A549 (cell line): Measurements from ENCODE around the gene PNKP. TPM values are rescaled to one million over a fixed set of nuclear protein-coding genes. Genes with fewer than 3 reads are reported as not detected.

Source experiments
- ATAC-seq, 2 experiments: fragments of 200-7000 bp in 1 of 2; fragments of >200 bp in 1 of 2; cut with Nextera tagmentation in 1 of 2; cut with Tn5 transposase in 1 of 2; 3 replicates each; pipeline versions ENCODE4 v1.8.0 to v1.9.1; 2018 to 2020; ENCODE audit warnings: mild to moderate bottlenecking in 1 of 2, moderate library complexity in 1 of 2
- CTCF ChIA-PET: fragments of 300-600 bp; sonication (Branson Sonifier 250); formaldehyde crosslinking; extraction: SDS; loops from one replicate; lab custom pipeline; 2021; ENCODE audit warnings: antibody characterized with exemption, inconsistent platforms; lab: Yijun Ruan, JAX
- POLR2A ChIA-PET: fragments of 350-600 bp; formaldehyde crosslinking; extraction: SDS; loops from one replicate; lab custom pipeline; 2021; ENCODE audit warnings: antibody characterized with exemption, inconsistent platforms; lab: Yijun Ruan, JAX
- DNase-seq, 2 experiments: peaks; one replicate each; pipeline versions ENCODE4 v3.0.0 to v3.0.0-alpha.2; 2011 to 2016; ENCODE audit warnings: low read depth in 1 of 2, low spot score in 1 of 2
- FAIRE-seq: peaks from 2 replicates; lab custom pipeline; 2011; peaks lifted over from hg19 to GRCh38; lab: Jason Lieb, UNC
- H3K27ac ChIP-seq, 2 experiments: fragments of >200 bp; sonication (Bioruptor Twin); formaldehyde crosslinking; 3 replicates each; pipeline ENCODE4 v1.5.1; 2016 to 2017
- H3K4me1 ChIP-seq: fragments of >200 bp; sonication (Bioruptor Twin); formaldehyde crosslinking; 3 replicates; pipeline ENCODE4 v1.6.1; 2016
- H3K4me2 ChIP-seq: fragments of >200 bp; sonication (Bioruptor Twin); formaldehyde crosslinking; 3 replicates; pipeline ENCODE4 v1.6.1; 2016
- H3K4me3 ChIP-seq: fragments of >200 bp; sonication (Bioruptor Twin); formaldehyde crosslinking; 3 replicates; pipeline ENCODE4 v1.5.1; 2016
- H3K9me3 ChIP-seq: fragments of >200 bp; sonication (Bioruptor Twin); formaldehyde crosslinking; 3 replicates; pipeline ENCODE4 v1.6.1; 2016
- BCL3 ChIP-seq: fragments of >200 bp; sonication (Bioruptor Twin); formaldehyde crosslinking; IDR thresholded peaks from 3 replicates; pipeline ENCODE4 v1.6.1; 2016
- BHLHE40 ChIP-seq: IDR thresholded peaks from 2 replicates; pipeline ENCODE4 v1.6.1; 2012; ENCODE audit warnings: low read depth, low read length, inconsistent platforms
- CBX2 ChIP-seq: fragments of 200-600 bp; sonication (generic); IDR thresholded peaks from 2 replicates; pipeline ENCODE4 v1.6.1; 2016; ENCODE audit warnings: low read depth, mild to moderate bottlenecking, borderline replicate concordance
- CBX8 ChIP-seq: fragments of 200-600 bp; sonication (generic); IDR thresholded peaks from 2 replicates; pipeline ENCODE4 v1.6.1; 2016
- CEBPB ChIP-seq, 2 experiments: fragments of >200 bp in 1 of 2; sonication (Bioruptor Twin) in 1 of 2; formaldehyde crosslinking in 1 of 2; IDR thresholded peaks; 2 replicates each; pipeline ENCODE4 v1.6.1; 2012 to 2016
- CHD4 ChIP-seq: fragments of 200-600 bp; sonication (generic); IDR thresholded peaks from 2 replicates; pipeline ENCODE4 v1.6.1; 2016; ENCODE audit warnings: antibody characterized with exemption, mild to moderate bottlenecking, borderline replicate concordance
- E2F6 ChIP-seq: IDR thresholded peaks from 2 replicates; pipeline ENCODE4 v1.6.1; 2012; ENCODE audit warnings: low read depth, borderline replicate concordance
- ELK1 ChIP-seq: fragments of 150-350 bp; IDR thresholded peaks from 2 replicates; pipeline ENCODE4 v1.6.1; 2014; ENCODE audit warnings: low read depth, mild to moderate bottlenecking, low read length
- EP300 ChIP-seq, 2 experiments: fragments of >200 bp; sonication (Bioruptor Twin); formaldehyde crosslinking; IDR thresholded peaks; 2 replicates in 1 of 2; 3 replicates in 1 of 2; pipeline ENCODE4 v1.6.1; 2016 to 2017
- ESRRA ChIP-seq: fragments of 150-350 bp; IDR thresholded peaks from 2 replicates; pipeline ENCODE4 v1.6.1; 2014; ENCODE audit warnings: mild to moderate bottlenecking, low read length, borderline replicate concordance
- FOSL2 ChIP-seq, 2 experiments: fragments of 450-650 bp in 1 of 2; fragments of >200 bp in 1 of 2; sonication (Bioruptor Twin) in 1 of 2; formaldehyde crosslinking; IDR thresholded peaks; 2 replicates each; pipeline versions ENCODE4 v1.5.0 to v1.6.1; 2016 to 2020; ENCODE audit warnings: mild to moderate bottlenecking in 1 of 2, moderate library complexity in 1 of 2
- FOXS1 ChIP-seq: fragments of 250-450 bp; sonication (Bioruptor Pico); IDR thresholded peaks from 2 replicates; pipeline ENCODE4 v1.5.0; 2020; ENCODE audit warnings: mild to moderate bottlenecking, moderate library complexity
- HOXB13 ChIP-seq: fragments of 250-450 bp; sonication (Bioruptor Pico); IDR thresholded peaks from 2 replicates; pipeline ENCODE4 v1.5.0; 2020; ENCODE audit warnings: low read depth, mild to moderate bottlenecking, moderate library complexity
- JUNB ChIP-seq: fragments of >200 bp; sonication (Bioruptor Twin); formaldehyde crosslinking; IDR thresholded peaks from 2 replicates; pipeline ENCODE4 v1.6.1; 2016
- MAX ChIP-seq: IDR thresholded peaks from 2 replicates; pipeline ENCODE4 v1.6.1; 2012
- MYC ChIP-seq: IDR thresholded peaks from 2 replicates; pipeline ENCODE4 v1.6.1; 2012; ENCODE audit warnings: mild to moderate bottlenecking, inconsistent platforms, low read length, improper control_type of control experiment, borderline replicate concordance
- POLR2AphosphoS2 ChIP-seq: conservative IDR thresholded peaks from 2 replicates; pipeline ENCODE4 v1.6.1; 2012; ENCODE audit warnings: low read length, improper control_type of control experiment, inconsistent platforms
- REST ChIP-seq: fragments of 200-600 bp; sonication (generic); IDR thresholded peaks from 2 replicates; pipeline ENCODE4 v1.6.1; 2016; ENCODE audit warnings: antibody characterized with exemption, mild to moderate bottlenecking, moderate library complexity
- RNF2 ChIP-seq: fragments of 200-600 bp; sonication (generic); IDR thresholded peaks from 2 replicates; pipeline ENCODE4 v1.6.1; 2016; ENCODE audit warnings: low read depth, mild to moderate bottlenecking, antibody characterized with exemption, moderate library complexity, borderline replicate concordance
- SMC3 ChIP-seq: fragments of >200 bp; sonication (Bioruptor Twin); formaldehyde crosslinking; IDR thresholded peaks from 3 replicates; pipeline ENCODE4 v1.6.1; 2018; ENCODE audit warnings: inconsistent platforms
- ZC3H11A ChIP-seq: fragments of 450-650 bp; IDR thresholded peaks from 2 replicates; pipeline ENCODE4 v1.6.1; 2014; ENCODE audit warnings: antibody characterized with exemption, mild to moderate bottlenecking
- WGBS: methylation state at CpG from one replicate; pipeline ENCODE4 v1.1.6; 2017; ENCODE audit errors: missing lambda C conversion rate; 5-methylcytosine and 5-hydroxymethylcytosine counted together
- polyA plus RNA-seq, 4 experiments: library from polyadenylated mRNA; depleted of rRNA in 3 of 4; stranded (reverse); fragments of >200 nt; fragmentation: RNase III in 1 of 4; extraction: RNeasy Plus Mini Kit Qiagen cat#74134 plus additional on column Dnase treatment in 1 of 4; gene quantifications; 2 replicates in 3 of 4; 3 replicates in 1 of 4; pipeline ENCODE4 v1.2.3, GENCODE V29; 2011 to 2017

PNKP gene
- polyA plus RNA-seq, 2 of the 4 experiments (the other 2 are of a cell fraction): 23.3 to 71.2 TPM

- TF ChIP-seq REST (no peak), ZC3H11A (no peak), RNF2 (no peak), FOXS1 (no peak), MAX (0 out of 2 replicates have a peak, but pooled peaks have one; percentile 35), ESRRA (no peak)
Observed at GRCh38 chr19:49862391-49863253, 4.8 kb downstream of the PNKP start (continued).

- 90% methylated on average over 44 of the region's 60 CpGs for WGBS
- H3K27ac ChIP-seq: no peak overlapping the region
- H3K4me2 ChIP-seq: no peak overlapping the region
- POLR2A ChIA-PET: interaction anchor here (0.6 to 1.5 kb wide), 3 partner anchors 11 to 187 kb away, joined by 3 to 5 read pairs (median 4); partner anchors contain the start of gene PTOV1
- H3K9me3 ChIP-seq: no peaks in the 10 kb centered on the region
- ATAC-seq (no peak), DNase-seq (no peak), FAIRE-seq (no peak)
- H3K4me1 ChIP-seq: peaks cover 47% of the 10 kb centered on the region
- no peak overlapping the region for H3K4me3 ChIP-seq
- CTCF ChIA-PET: interaction anchor here (0.9 kb wide), 1 partner anchor 36 kb away, joined by 3 read pairs; no protein-coding TSS in a partner anchor
- TF ChIP-seq FOXS1 (no peak), POLR2AphosphoS2 (peak; percentile 7; the same call in 1 of the 2 replicates)
Observed at GRCh38 chr19:49861541-49862378, 5.6 kb downstream of the PNKP start.

- POLR2A ChIA-PET: interaction anchor here (1.5 kb wide), 1 partner anchor 11 kb away, joined by 4 read pairs; no protein-coding TSS in a partner anchor
Observed at GRCh38 chr19:49861107-49861506, 6.3 kb downstream of the PNKP start.

More at GRCh38 chr19:49861107-49861506, 6.3 kb downstream of the PNKP start:
- ATAC-seq: peak in 1 of 2 experiments; percentile 5; a peak in 3 of 6 replicates
- no peak for FAIRE-seq
- 41% methylated on average over 10 of the region's 13 CpGs for WGBS
- peak in 1 of 2 experiments; percentile 63 for DNase-seq
- CTCF ChIA-PET: interaction anchor here (0.7 kb wide), 1 partner anchor 11 kb away, joined by 3 read pairs; no protein-coding TSS in a partner anchor
- Histone ChIP-seq H3K4me1 (peaks cover 43% of the 10 kb centered on the region), H3K4me2 (no peak overlapping the region), H3K27ac (0 out of 6 replicates have a peak overlapping the region, but pooled peaks of 1 of the 2 experiments have one; percentile 1), H3K9me3 (no peaks in the 10 kb centered on the region), H3K4me3 (no peak overlapping the region)
- TF ChIP-seq JUNB (no peak), BCL3 (no peak), BHLHE40 (no peak), FOSL2 (IDR thresholded peaks at IDR 0.05) (no peak), FOSL2 (CRISPR knock-in tag; IDR thresholded peaks at IDR 0.05) (no peak), CHD4 (no peak), E2F6 (no peak), ELK1 (no peak), MYC (no peak), CBX8 (no peak), HOXB13 (CRISPR knock-in tag) (no peak), SMC3 (no peak), CEBPB (IDR thresholded peaks at IDR 0.05) (no peak), EP300 (IDR thresholded peaks at IDR 0.05) (no peak), CBX2 (no peak)
